Keratinocyte (primary cell): ENCODE measurements around the gene CDK3. TPM values are rescaled to one million over a fixed set of nuclear protein-coding genes. Genes with fewer than 3 reads are reported as not detected.

Experiments used
- DNase-seq: peaks from one replicate; pipeline ENCODE4 v3.0.0-alpha.2; 2011; ENCODE audit warnings: low read depth, missing footprints, low spot score
- FAIRE-seq: peaks from 2 replicates; lab custom pipeline; 2011; peaks lifted over from hg19 to GRCh38; lab: Jason Lieb, UNC
- H2AFZ ChIP-seq: 2 replicates; pipeline ENCODE4 v1.6.0; 2012; ENCODE audit warnings: low read length, control low read depth, inconsistent platforms; ENCODE audit not compliant: control insufficient read depth
- H3K27ac ChIP-seq: 2 replicates; pipeline ENCODE4 v1.5.1; 2011; ENCODE audit warnings: low read length; ENCODE audit not compliant: control insufficient read depth, insufficient read depth
- H3K27me3 ChIP-seq: 3 replicates; pipeline ENCODE4 v1.6.0; 2011; ENCODE audit warnings: low read length; ENCODE audit not compliant: control insufficient read depth, insufficient read depth; ENCODE audit errors: extremely low read depth
- H3K36me3 ChIP-seq, 2 experiments: 2 replicates in 1 of 2; 3 replicates in 1 of 2; pipeline ENCODE4 v1.5.1; 2011; ENCODE audit warnings: low read length in 2 of 2, mild to moderate bottlenecking in 1 of 2; ENCODE audit not compliant: control insufficient read depth in 2 of 2, insufficient read depth in 2 of 2; ENCODE audit errors: extremely low read depth in 1 of 2
- H3K4me1 ChIP-seq: 3 replicates; pipeline ENCODE4 v1.5.1; 2011; ENCODE audit warnings: low read length; ENCODE audit not compliant: control insufficient read depth, insufficient read depth; ENCODE audit errors: extremely low read depth
- H3K4me2 ChIP-seq: 3 replicates; pipeline ENCODE4 v1.6.0; 2011; ENCODE audit warnings: low read depth, low read length; ENCODE audit not compliant: control insufficient read depth, insufficient read depth; ENCODE audit errors: extremely low read depth
- H3K4me3 ChIP-seq, 3 experiments: fragments of 200-600 bp in 1 of 3; sonication (generic) in 1 of 3; 2 replicates in 2 of 3; 3 replicates in 1 of 3; pipeline ENCODE4 v1.5.1; 2011 to 2016; ENCODE audit warnings: low read length in 3 of 3, mild to moderate bottlenecking in 3 of 3, control low read depth in 2 of 3, inconsistent platforms in 1 of 3, low read depth in 1 of 3, mixed read lengths in 1 of 3, mixed run types in 1 of 3, moderate library complexity in 1 of 3; ENCODE audit not compliant: control insufficient read depth in 2 of 3, insufficient read depth in 2 of 3; ENCODE audit errors: extremely low read depth in 1 of 3
- H3K79me2 ChIP-seq: 2 replicates; pipeline ENCODE4 v1.6.0; 2012; ENCODE audit warnings: low read length; ENCODE audit not compliant: control insufficient read depth, insufficient read depth
- H3K9ac ChIP-seq: 3 replicates; pipeline ENCODE4 v1.6.0; 2011; ENCODE audit warnings: low read length; ENCODE audit not compliant: control insufficient read depth, insufficient read depth; ENCODE audit errors: extremely low read depth
- H3K9me1 ChIP-seq: 3 replicates; pipeline ENCODE4 v1.6.0; 2011; ENCODE audit warnings: low read length; ENCODE audit not compliant: control insufficient read depth, insufficient read depth; ENCODE audit errors: extremely low read depth
- H3K9me3 ChIP-seq: 2 replicates; pipeline ENCODE4 v1.5.1; 2012; ENCODE audit warnings: low read depth, low read length; ENCODE audit not compliant: control insufficient read depth
- H4K20me1 ChIP-seq: 3 replicates; pipeline ENCODE4 v1.6.0; 2011; ENCODE audit warnings: low read length; ENCODE audit not compliant: control insufficient read depth, insufficient read depth; ENCODE audit errors: extremely low read depth
- EZH2 ChIP-seq: IDR thresholded peaks from one replicate; pipeline ENCODE4 v1.6.1; 2012; ENCODE audit warnings: inconsistent platforms, mild to moderate bottlenecking, low read length, moderate library complexity
- dilution Hi-C: fragments of 300-500 bp; cut with MboI; formaldehyde crosslinking; loops from one replicate; pipeline ENCODE4 v1.7.0; 2020; ENCODE audit warnings: low sequenced_read_pairs; ENCODE audit not compliant: extremely low pct_ligation_motif_present
- polyA plus RNA-seq, 5 experiments: library from polyadenylated mRNA; depleted of rRNA in 3 of 5; stranded (reverse) in 3 of 5; stranded (forward) in 1 of 5; unstranded in 1 of 5; fragments of >200 nt; gene quantifications; 1 replicate in 1 of 5; 2 replicates in 3 of 5; 3 replicates in 1 of 5; pipeline versions ENCODE4 v1.2.1 to v1.2.3, GENCODE V29; 2011 to 2012; ENCODE audit warnings: missing spikeins in 2 of 5, low read depth in 1 of 5, low replicate concordance in 1 of 5
- TF ChIP-seq, protein P1 (sequence below), 3 experiments: IDR thresholded peaks in 1 of 3; conservative IDR thresholded peaks in 1 of 3; optimal IDR thresholded peaks in 1 of 3; 2 replicates in 2 of 3; 3 replicates in 1 of 3; pipeline versions ENCODE3 to v1.5.1; 2011; ENCODE audit warnings: low read length in 3 of 3, mild to moderate bottlenecking in 3 of 3, moderate library complexity in 2 of 3, control low read depth in 1 of 3, inconsistent platforms in 1 of 3; ENCODE audit not compliant: insufficient read depth in 2 of 3; ENCODE audit errors: extremely low read depth in 1 of 3

The CDK3 gene
- polyA plus RNA-seq, 1 donor (not counting 4 experiments of a cell fraction or from before 2014, with no cell fraction given), result 1.8 TPM

DNA sequence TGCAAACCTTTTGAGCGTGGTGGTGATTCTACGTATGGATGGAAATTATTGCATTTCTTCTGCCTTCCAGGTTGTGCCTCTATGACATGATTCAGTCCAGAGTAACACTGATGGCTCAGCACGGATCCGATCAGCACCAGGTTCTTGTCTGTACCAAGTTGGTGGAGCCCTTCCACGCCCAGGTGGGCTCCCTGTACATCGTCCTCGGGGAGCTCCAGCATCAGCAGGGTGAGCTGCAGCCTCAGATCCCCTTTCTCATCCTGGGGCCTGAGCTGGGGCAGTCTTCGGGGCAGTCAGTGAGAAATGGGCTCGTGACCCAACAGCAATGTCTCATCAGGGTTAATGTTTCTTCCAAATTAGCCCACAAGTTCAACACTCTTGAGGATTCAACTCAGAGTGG, 9.3 kb upstream of the CDK3 start:
- H3K4me3 ChIP-seq, result no peak overlapping the region
- H3K27me3 ChIP-seq, result no peaks in the 10 kb centered on the region
- H3K9me3 ChIP-seq, result no peaks in the 10 kb centered on the region
- FAIRE-seq (no peak), DNase-seq (no peak)
- dilution Hi-C loops, result no loop called here
- no peak overlapping the region for H2AFZ ChIP-seq
- H3K4me1 ChIP-seq, result no peaks in the 10 kb centered on the region
- no peak for TF ChIP-seq EZH2
- TF ChIP-seq, protein P1, sequence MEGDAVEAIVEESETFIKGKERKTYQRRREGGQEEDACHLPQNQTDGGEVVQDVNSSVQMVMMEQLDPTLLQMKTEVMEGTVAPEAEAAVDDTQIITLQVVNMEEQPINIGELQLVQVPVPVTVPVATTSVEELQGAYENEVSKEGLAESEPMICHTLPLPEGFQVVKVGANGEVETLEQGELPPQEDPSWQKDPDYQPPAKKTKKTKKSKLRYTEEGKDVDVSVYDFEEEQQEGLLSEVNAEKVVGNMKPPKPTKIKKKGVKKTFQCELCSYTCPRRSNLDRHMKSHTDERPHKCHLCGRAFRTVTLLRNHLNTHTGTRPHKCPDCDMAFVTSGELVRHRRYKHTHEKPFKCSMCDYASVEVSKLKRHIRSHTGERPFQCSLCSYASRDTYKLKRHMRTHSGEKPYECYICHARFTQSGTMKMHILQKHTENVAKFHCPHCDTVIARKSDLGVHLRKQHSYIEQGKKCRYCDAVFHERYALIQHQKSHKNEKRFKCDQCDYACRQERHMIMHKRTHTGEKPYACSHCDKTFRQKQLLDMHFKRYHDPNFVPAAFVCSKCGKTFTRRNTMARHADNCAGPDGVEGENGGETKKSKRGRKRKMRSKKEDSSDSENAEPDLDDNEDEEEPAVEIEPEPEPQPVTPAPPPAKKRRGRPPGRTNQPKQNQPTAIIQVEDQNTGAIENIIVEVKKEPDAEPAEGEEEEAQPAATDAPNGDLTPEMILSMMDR (optimal IDR thresholded peaks at IDR 0.05 in 1 of 3, IDR thresholded peaks at IDR 0.05 in 1 of 3, conservative IDR thresholded peaks at IDR 0.05 in 1 of 3; ENCODE audit: extremely low read depth in 1 of 3, insufficient read depth in 2 of 3, low read length in 3 of 3), result no peak
- H3K36me3 ChIP-seq, result peaks cover 0 to 3% of the 10 kb centered on the region in 2 experiments
- H3K9me1 ChIP-seq, result no peaks in the 10 kb centered on the region
- H3K79me2 ChIP-seq, result no peaks in the 10 kb centered on the region
- no peak overlapping the region for H3K27ac ChIP-seq
- H3K9ac ChIP-seq, result no peak overlapping the region
- no peak overlapping the region for H3K4me2 ChIP-seq
- no peaks in the 10 kb centered on the region for H4K20me1 ChIP-seq

DNA sequence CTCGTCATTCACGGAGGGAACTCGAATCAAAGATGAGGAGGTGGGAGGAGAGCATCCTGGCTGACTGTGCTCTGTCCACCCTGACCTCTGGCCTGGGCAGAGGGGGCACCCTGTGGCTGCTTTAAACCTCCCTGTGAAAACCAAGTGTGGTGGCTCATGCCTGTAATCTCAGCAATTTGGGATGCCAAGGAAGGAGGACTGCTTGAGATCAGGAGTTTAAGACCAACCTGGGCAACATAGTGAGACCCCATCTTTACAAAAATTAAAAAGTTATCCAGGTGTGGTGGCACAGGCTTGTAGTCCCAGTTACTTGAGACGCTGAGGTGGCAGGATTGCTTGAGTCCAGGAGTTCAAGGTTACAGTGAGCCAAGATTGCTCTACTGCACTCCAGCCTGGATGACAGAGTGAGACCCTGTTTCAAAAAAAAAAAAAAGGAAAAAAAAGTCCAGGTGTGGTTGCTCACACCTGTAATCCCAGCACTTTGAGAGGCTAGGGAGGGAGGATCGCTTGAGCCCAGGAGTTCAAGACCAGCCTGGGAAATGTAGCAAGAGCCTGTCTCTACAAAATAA, 5.8 kb upstream of the CDK3 start:
- Histone ChIP-seq H3K9ac (no peak overlapping the region), H4K20me1 (no peaks in the 10 kb centered on the region), H3K36me3 (peaks cover 0 to 3% of the 10 kb centered on the region in 2 experiments), H3K4me3 (no peak overlapping the region), H2AFZ (no peak overlapping the region), H3K4me2 (no peak overlapping the region), H3K27ac (no peak overlapping the region), H3K79me2 (no peaks in the 10 kb centered on the region), H3K4me1 (peaks cover 14% of the 10 kb centered on the region), H3K9me3 (no peaks in the 10 kb centered on the region), H3K27me3 (no peaks in the 10 kb centered on the region), H3K9me1 (peaks cover 2% of the 10 kb centered on the region)
- DNase-seq (no peak), FAIRE-seq (no peak)
- dilution Hi-C loops, result no loop called here
- TF ChIP-seq, protein P1 (optimal IDR thresholded peaks at IDR 0.05 in 1 of 3, IDR thresholded peaks at IDR 0.05 in 1 of 3, conservative IDR thresholded peaks at IDR 0.05 in 1 of 3; ENCODE audit: extremely low read depth in 1 of 3, insufficient read depth in 2 of 3, low read length in 3 of 3), result no peak
- TF ChIP-seq EZH2, result no peak
